ENCODE data around the gene MPND.
A peak's percentile ranks its signal among the peaks of the same experiment; 100 is the strongest.

The MPND gene

GRCh38 chr19:4389511-4390016 lies 46.2 kb downstream of the MPND start:
- H3K27me3 ChIP-seq (ENCODE audit: control insufficient read depth in 5 of 5, insufficient read depth in 4 of 5, low read length in 5 of 5), result no peaks in the 10 kb centered on the region
- H3K9ac ChIP-seq (ENCODE audit: low read length in 5 of 5), result peak overlapping the region in 3 of 5 donors; percentile 11 to 58 (median 55)
- H3K4me1 ChIP-seq (ENCODE audit: control insufficient read depth in 5 of 5, insufficient read depth in 5 of 5, low read length in 5 of 5), result peaks cover 33 to 86% (median 62%) of the 10 kb centered on the region in 5 donors
- H3K36me3 ChIP-seq (ENCODE audit: control insufficient read depth in 5 of 5, insufficient read depth in 5 of 5, low read length in 5 of 5), result peaks cover 0 to 10% (median 7%) of the 10 kb centered on the region in 5 donors
- H3K27ac ChIP-seq (ENCODE audit: low read depth, low read length), result peak overlapping the region; percentile 84
- H3K9me3 ChIP-seq (ENCODE audit: control insufficient read depth in 5 of 5, low read length in 5 of 5), result no peaks in the 10 kb centered on the region
- peak overlapping the region in 3 of 5 donors; percentile 27 to 40 (median 31) for H3K4me3 ChIP-seq (ENCODE audit: low read depth in 1 of 5, low read length in 5 of 5)

- peak overlapping the region in 4 of 5 donors; percentile 11 to 58 (median 56) for H3K9ac ChIP-seq (ENCODE audit: low read length in 5 of 5)
- peaks cover 33 to 86% (median 67%) of the 10 kb centered on the region in 5 donors for H3K4me1 ChIP-seq (ENCODE audit: control insufficient read depth in 5 of 5, insufficient read depth in 5 of 5, low read length in 5 of 5)
- H3K27ac ChIP-seq (ENCODE audit: low read depth, low read length), result peak overlapping the region; percentile 84
- H3K4me3 ChIP-seq (ENCODE audit: low read depth in 1 of 5, low read length in 5 of 5), result peak overlapping the region in 4 of 5 donors; percentile 10 to 48 (median 36)
- H3K36me3 ChIP-seq (ENCODE audit: control insufficient read depth in 5 of 5, insufficient read depth in 5 of 5, low read length in 5 of 5), result peaks cover 0 to 12% (median 9%) of the 10 kb centered on the region in 5 donors
- H3K27me3 ChIP-seq (ENCODE audit: control insufficient read depth in 5 of 5, insufficient read depth in 4 of 5, low read length in 5 of 5), result no peaks in the 10 kb centered on the region
- no peaks in the 10 kb centered on the region for H3K9me3 ChIP-seq (ENCODE audit: control insufficient read depth in 5 of 5, low read length in 5 of 5)
Measured at GRCh38 chr19:4390017-4390566, 46.7 kb downstream of the MPND start.

- Histone ChIP-seq H3K9ac (ENCODE audit: low read length in 5 of 5) (peak overlapping the region; percentile 4 to 69 (median 55)), H3K4me3 (ENCODE audit: low read depth in 1 of 5, low read length in 5 of 5) (peak overlapping the region; percentile 31 to 48 (median 40)), H3K4me1 (ENCODE audit: control insufficient read depth in 5 of 5, insufficient read depth in 5 of 5, low read length in 5 of 5) (peaks cover 33 to 80% (median 66%) of the 10 kb centered on the region in 5 donors), H3K27ac (ENCODE audit: low read depth, low read length) (peak overlapping the region; percentile 84), H3K9me3 (ENCODE audit: control insufficient read depth in 5 of 5, low read length in 5 of 5) (no peaks in the 10 kb centered on the region), H3K27me3 (ENCODE audit: control insufficient read depth in 5 of 5, insufficient read depth in 4 of 5, low read length in 5 of 5) (no peaks in the 10 kb centered on the region), H3K36me3 (ENCODE audit: control insufficient read depth in 5 of 5, insufficient read depth in 5 of 5, low read length in 5 of 5) (peaks cover 2 to 15% (median 8%) of the 10 kb centered on the region in 5 donors)
Measured at GRCh38 chr19:4390567-4391305, 47.4 kb downstream of the MPND start.

DNA sequence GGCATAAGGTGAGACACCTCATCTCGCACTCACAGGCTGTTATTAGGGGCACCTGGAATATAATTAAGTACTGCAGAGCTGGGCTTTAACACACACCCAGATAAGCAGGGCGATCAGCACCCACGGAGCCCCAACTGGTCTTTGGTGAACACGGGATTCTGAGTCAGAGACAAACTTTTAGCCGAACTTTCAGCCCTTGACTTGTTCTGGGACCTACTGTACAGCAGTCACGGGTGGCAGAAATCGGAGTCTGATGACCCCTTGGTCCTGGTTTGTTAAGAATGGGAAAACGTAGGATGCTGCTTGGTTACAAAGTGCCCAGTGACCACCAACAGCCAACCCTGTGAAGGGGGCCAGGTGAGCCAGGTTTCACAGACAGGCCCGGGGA lies 47.9 kb downstream of the MPND start:
- Histone ChIP-seq H3K36me3 (ENCODE audit: control insufficient read depth in 5 of 5, insufficient read depth in 5 of 5, low read length in 5 of 5) (peaks cover 2 to 18% (median 7%) of the 10 kb centered on the region in 5 donors), H3K9ac (ENCODE audit: low read length in 5 of 5) (peak overlapping the region; percentile 4 to 69 (median 55)), H3K4me1 (ENCODE audit: control insufficient read depth in 5 of 5, insufficient read depth in 5 of 5, low read length in 5 of 5) (peaks cover 33 to 76% (median 65%) of the 10 kb centered on the region in 5 donors), H3K27me3 (ENCODE audit: control insufficient read depth in 5 of 5, insufficient read depth in 4 of 5, low read length in 5 of 5) (no peaks in the 10 kb centered on the region), H3K27ac (ENCODE audit: low read depth, low read length) (peak overlapping the region; percentile 84), H3K9me3 (ENCODE audit: control insufficient read depth in 5 of 5, low read length in 5 of 5) (no peaks in the 10 kb centered on the region), H3K4me3 (ENCODE audit: low read depth in 1 of 5, low read length in 5 of 5) (peak overlapping the region; percentile 2 to 48 (median 40))

DNA sequence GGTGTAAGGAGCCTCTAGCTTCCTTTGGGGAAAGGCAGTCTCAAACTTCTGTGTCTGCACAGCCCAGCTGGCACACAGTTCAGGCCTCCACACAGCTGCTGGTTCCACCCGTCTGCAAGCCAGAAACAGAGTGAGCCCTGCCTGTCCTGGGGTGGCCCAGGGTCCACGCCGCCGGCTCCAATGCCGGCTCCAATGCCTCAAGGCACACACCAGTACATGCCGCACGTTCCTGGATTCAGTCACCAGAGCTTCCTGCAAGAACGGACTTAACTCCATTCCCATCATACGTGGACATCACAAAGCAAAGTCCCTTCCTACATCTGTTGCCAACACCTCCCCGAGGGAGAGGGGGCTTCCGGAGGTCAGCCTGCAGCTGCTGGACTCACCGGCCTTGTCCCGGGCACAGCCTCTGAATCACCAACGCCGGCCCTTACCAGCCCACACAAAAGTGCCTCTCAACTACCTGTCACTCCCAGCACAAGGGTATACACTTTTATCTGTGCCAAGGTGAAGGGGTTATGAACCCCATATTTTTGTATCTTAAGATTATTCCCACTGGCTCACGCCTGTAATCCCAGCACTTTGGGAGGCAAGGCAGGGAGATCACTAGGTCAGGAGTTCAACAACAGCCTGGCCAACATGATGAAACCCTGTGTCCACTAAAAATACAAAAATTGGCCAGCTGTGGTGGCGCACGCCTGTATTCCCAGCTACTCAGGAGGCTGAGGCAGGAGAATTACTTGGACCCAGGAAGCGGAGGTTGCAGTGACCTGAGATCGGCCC lies 48.5 kb downstream of the MPND start:
- peaks cover 2 to 18% (median 7%) of the 10 kb centered on the region in 5 donors for H3K36me3 ChIP-seq (ENCODE audit: control insufficient read depth in 5 of 5, insufficient read depth in 5 of 5, low read length in 5 of 5)
- peak overlapping the region; percentile 84 for H3K27ac ChIP-seq (ENCODE audit: low read depth, low read length)
- peak overlapping the region in 4 of 5 donors; percentile 2 to 48 (median 42) for H3K4me3 ChIP-seq (ENCODE audit: low read depth in 1 of 5, low read length in 5 of 5)
- peak overlapping the region; percentile 4 to 69 (median 55) for H3K9ac ChIP-seq (ENCODE audit: low read length in 5 of 5)
- H3K9me3 ChIP-seq (ENCODE audit: control insufficient read depth in 5 of 5, low read length in 5 of 5), result no peaks in the 10 kb centered on the region
- H3K4me1 ChIP-seq (ENCODE audit: control insufficient read depth in 5 of 5, insufficient read depth in 5 of 5, low read length in 5 of 5), result peaks cover 33 to 77% (median 69%) of the 10 kb centered on the region in 5 donors
- H3K27me3 ChIP-seq (ENCODE audit: control insufficient read depth in 5 of 5, insufficient read depth in 4 of 5, low read length in 5 of 5), result no peaks in the 10 kb centered on the region

DNA sequence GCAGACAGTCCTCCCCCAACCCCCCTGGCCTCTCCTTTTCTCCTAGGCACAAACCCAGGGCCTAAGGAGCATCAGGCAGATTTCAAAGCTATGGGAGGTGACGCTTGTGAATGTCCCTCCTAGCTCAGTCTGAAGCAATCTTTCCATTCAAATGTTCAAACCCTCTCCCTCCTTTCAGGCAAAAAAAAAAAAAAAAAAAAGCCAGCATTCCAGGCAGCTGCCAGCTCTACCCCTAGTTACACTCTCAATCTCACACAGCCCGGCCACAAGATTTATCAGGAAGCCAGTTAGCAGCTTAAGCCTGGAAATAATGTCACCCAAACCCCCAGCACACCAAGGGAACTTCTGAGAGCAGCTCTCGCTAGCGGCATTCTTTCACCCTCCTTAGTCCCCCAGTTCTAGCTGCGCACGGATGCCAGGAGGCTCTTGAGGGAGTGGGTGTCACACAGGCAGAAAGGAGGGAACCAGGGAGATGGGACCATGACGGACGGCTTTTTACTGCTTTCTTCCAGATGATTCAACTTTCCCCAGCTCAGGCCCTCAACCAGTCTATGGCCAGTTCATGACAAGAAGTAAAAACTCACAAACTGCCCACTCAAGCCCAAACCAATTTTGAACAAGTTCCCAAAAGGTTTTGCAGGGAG lies 50.7 kb downstream of the MPND start:
- H3K9ac ChIP-seq (ENCODE audit: low read length in 5 of 5), result peak overlapping the region in 2 of 5 donors; percentile 43 to 64
- H3K9me3 ChIP-seq (ENCODE audit: control insufficient read depth in 5 of 5, low read length in 5 of 5), result no peaks in the 10 kb centered on the region
- H3K4me1 ChIP-seq (ENCODE audit: control insufficient read depth in 5 of 5, insufficient read depth in 5 of 5, low read length in 5 of 5), result peaks cover 26 to 83% (median 76%) of the 10 kb centered on the region in 5 donors
- no peak overlapping the region for H3K4me3 ChIP-seq (ENCODE audit: low read depth in 1 of 5, low read length in 5 of 5)
- H3K27ac ChIP-seq (ENCODE audit: low read depth, low read length), result peak overlapping the region; percentile 46
- no peaks in the 10 kb centered on the region for H3K27me3 ChIP-seq (ENCODE audit: control insufficient read depth in 5 of 5, insufficient read depth in 4 of 5, low read length in 5 of 5)
- H3K36me3 ChIP-seq (ENCODE audit: control insufficient read depth in 5 of 5, insufficient read depth in 5 of 5, low read length in 5 of 5), result peaks cover 2 to 23% (median 7%) of the 10 kb centered on the region in 5 donors

DNA sequence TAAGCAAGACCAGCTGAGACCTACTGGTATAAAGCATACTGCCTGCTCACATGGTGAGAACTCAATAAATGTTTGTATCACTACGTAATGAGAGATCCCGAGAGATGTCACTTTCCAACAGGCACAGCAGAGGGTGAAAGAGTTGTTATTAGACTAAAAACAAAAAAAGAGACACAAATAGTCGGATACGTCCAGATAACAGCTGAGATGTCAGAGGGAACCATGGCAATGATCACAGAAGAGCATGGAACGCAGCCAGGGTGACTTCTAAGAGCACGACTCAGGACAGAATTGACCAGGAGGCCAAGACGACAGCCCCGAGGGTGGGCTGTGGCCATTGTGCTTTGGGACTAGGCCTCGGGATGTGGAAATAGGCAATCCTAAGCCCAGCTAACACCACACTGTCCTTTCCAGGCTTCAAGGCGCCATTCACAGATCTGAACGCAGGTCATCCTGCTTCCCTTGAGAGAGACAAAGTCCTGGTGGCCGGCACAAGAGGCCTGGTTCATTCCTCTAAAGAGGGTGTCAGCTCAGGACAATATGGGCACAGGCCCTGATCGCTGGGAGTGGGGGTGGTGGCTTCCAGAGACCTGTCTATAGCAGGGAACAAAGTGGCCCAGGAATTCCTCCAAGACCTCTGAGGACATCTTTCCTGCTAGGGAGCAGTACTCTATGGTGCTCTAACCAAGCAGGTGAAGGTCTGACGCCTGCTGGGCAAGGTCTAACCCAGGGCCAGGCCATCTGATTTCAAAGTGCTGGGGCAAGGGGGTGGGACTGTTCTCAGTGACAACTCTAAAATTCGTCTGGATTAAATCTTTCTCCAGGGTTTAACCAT lies 53.8 kb downstream of the MPND start:
- H3K9ac ChIP-seq (ENCODE audit: low read length in 5 of 5), result peak overlapping the region in 3 of 5 donors; percentile 12 to 72 (median 69)
- H3K27me3 ChIP-seq (ENCODE audit: control insufficient read depth in 5 of 5, insufficient read depth in 4 of 5, low read length in 5 of 5), result no peaks in the 10 kb centered on the region
- no peaks in the 10 kb centered on the region for H3K9me3 ChIP-seq (ENCODE audit: control insufficient read depth in 5 of 5, low read length in 5 of 5)
- peak overlapping the region in 1 of 5 donors; percentile 41 for H3K4me3 ChIP-seq (ENCODE audit: low read depth in 1 of 5, low read length in 5 of 5)
- peaks cover 4 to 73% (median 62%) of the 10 kb centered on the region in 5 donors for H3K4me1 ChIP-seq (ENCODE audit: control insufficient read depth in 5 of 5, insufficient read depth in 5 of 5, low read length in 5 of 5)
- peaks cover 2 to 23% (median 5%) of the 10 kb centered on the region in 5 donors for H3K36me3 ChIP-seq (ENCODE audit: control insufficient read depth in 5 of 5, insufficient read depth in 5 of 5, low read length in 5 of 5)
- peak overlapping the region; percentile 66 for H3K27ac ChIP-seq (ENCODE audit: low read depth, low read length)

DNA sequence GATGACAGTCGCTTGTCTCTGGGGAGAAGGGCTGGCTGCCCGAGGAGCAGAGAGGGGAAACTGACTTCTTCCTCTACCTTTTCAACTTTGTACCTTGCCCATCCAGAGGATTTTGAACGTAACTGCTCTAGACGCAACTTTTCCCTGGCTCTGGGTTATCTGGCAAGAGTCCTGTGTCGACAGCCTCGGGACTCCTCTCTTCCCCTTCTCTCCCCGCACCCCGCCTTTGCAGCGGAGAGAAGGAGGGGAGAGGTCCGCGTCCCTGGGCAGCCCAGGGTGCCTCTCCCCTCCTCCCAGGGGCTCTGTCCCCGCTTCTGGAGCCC lies 56.4 kb downstream of the MPND start:
- no peaks in the 10 kb centered on the region for H3K27me3 ChIP-seq (ENCODE audit: control insufficient read depth in 5 of 5, insufficient read depth in 4 of 5, low read length in 5 of 5)
- peaks cover 2 to 19% (median 5%) of the 10 kb centered on the region in 5 donors for H3K36me3 ChIP-seq (ENCODE audit: control insufficient read depth in 5 of 5, insufficient read depth in 5 of 5, low read length in 5 of 5)
- peak overlapping the region; percentile 74 to 95 (median 89) for H3K4me3 ChIP-seq (ENCODE audit: low read depth in 1 of 5, low read length in 5 of 5)
- H3K9ac ChIP-seq (ENCODE audit: low read length in 5 of 5), result peak overlapping the region; percentile 69 to 96 (median 93)
- H3K27ac ChIP-seq (ENCODE audit: low read depth, low read length), result peak overlapping the region; percentile 95
- no peaks in the 10 kb centered on the region for H3K9me3 ChIP-seq (ENCODE audit: control insufficient read depth in 5 of 5, low read length in 5 of 5)
- peaks cover 5 to 65% (median 52%) of the 10 kb centered on the region in 5 donors for H3K4me1 ChIP-seq (ENCODE audit: control insufficient read depth in 5 of 5, insufficient read depth in 5 of 5, low read length in 5 of 5)

All from subcutaneous abdominal adipose tissue (tissue), 5 donors.